M059J (cell line): ENCODE results near the gene LBP. TPM values are rescaled to one million over a fixed set of nuclear protein-coding genes. Genes with fewer than 3 reads are reported as not detected.
"Not testable (repeated sequence)": the region's sequence is repeated elsewhere in the genome, so short reads cannot be mapped to it uniquely, and the experiment has no call there.

ENCODE experiments used
- DNase-seq: peaks from one replicate; pipeline ENCODE4 v3.0.0-alpha.2; 2012; ENCODE audit warnings: low read depth
- total RNA-seq: library from RNA; depleted of rRNA; stranded (reverse); fragments of >200 nt; shearing (Covaris generic); gene quantifications from 2 replicates; pipeline ENCODE4 v1.2.3, GENCODE V29; 2014; rRNA removed

LBP gene
- total RNA-seq, 1 experiment from 2014 or later = 0.22 TPM

DNA sequence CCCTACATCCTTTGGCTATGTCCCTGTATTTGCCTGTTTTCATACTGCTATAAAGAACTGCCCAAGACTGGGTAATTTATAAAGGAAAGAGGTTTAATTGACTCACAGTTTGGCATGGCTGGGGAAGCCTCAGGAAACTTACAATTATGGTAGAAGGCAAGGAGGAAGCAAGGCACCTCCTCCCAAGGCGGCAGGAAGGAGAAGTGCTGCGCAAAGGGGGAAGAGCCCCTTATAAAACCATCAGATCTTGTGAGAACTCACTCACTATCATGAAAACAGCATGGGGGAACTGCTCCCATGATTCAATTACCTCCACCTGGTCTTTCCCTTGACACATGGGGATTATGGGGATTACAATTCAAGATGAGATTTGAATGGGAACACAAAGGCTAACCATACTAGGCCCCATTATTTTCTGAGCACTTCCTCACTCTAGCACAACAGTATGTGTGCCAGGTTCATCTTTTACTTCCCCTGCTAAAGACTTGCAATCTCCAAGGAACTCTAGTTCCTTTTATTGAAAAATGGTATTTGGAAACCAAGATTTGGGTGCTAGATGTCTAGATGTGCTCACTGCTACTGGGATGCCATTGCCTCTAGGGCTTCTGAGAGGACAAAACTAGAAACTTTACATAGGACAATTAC is 49.6 kb downstream of the LBP start:
- DNase-seq = peak; percentile 17

DNA sequence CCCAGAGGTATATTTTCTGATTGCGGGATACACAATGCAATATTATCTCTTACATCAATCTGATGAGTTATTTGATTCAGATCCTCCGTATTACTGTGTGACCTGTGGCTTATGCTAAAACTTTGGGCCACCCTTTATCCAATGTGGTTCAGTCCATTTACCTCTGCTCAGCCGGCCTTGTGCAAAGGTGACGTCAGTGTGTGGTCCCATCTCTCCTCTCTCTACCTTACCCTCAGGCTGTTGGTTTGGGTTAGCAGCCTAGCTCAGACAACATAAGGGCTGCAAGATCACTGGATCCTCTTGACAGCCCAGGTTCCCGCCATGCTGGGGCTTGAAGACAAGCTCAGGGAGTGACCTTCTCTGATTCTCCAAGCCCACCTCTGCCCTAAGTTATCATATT is 55.8 kb downstream of the LBP start:
- DNase-seq = no peak

DNA sequence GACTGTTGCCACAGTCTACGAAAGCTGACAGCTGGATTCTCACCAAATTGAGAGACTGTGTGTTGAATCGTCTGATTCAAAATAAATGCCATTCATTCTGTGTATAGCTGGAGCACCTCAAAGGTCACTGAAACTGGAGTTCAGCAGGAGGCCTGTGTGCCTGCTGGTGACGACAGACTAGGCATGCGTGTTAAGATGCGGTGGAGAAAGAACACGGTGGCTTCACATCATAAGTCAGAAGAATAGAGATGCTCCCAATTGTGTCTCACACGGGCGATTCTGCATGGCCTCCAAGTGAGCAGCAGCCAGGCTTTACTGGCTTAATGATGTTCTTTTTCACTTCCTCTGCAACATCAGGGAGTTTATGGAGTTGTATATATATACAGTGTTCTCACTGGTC is 56.5 kb downstream of the LBP start:
- no peak for DNase-seq

DNA sequence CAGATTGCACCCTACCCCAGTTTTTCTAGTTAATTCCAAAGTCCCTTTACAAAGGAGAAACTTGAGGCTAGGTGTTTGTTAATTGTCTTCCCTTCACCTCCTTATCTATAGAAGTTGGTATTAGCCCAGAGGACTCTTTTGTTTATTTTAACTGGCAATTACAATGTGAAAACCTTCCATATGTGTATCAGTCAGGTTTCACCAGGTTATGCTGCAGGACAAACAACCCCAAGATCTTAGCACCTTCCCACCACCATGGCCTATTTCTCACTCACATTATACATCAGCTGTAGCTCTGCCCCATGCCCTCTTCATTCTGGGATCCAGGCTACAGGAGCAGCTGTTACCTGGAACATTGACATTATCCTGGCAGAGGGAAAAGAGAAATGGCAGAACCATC is 57.7 kb downstream of the LBP start:
- DNase-seq = no peak

DNA sequence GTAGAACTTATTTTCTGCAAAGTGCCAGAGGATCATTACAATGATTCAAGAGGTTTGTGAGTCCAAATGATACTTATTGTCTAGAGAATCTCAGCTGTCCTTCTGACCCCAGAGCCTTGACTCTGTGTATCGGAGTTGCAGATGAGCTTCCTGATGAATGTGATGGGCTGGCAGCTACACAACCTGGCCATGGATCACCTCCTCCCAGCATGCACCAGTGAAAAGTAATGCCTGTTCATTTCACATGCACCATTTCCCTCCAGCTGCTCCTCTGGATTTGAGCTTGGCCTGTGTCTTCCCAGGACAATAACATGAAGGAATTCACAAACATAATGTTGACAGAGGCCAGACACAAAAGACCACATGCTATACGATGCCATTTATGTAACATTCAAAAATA is 58.9 kb downstream of the LBP start:
- DNase-seq = no peak

DNA sequence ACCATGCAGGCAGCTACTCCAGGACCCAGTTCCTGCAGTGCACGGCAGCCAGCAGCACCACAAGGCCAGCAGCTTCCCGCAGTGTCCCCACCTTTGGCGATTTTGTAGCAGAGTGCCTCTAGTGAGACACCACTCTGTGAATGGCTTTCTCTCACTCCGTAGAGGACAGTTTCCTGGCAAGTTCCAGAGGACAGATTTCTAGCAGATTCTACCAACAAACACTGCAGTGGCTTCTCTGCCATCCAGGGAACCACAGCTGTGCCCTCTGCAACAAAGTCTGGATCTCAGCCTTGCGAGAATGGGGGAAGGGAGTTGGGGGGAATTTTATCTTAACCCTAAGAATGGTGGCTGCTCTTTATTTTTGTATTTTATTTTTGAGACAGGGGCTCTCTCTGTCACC is 60.2 kb downstream of the LBP start:
- no peak for DNase-seq

DNA sequence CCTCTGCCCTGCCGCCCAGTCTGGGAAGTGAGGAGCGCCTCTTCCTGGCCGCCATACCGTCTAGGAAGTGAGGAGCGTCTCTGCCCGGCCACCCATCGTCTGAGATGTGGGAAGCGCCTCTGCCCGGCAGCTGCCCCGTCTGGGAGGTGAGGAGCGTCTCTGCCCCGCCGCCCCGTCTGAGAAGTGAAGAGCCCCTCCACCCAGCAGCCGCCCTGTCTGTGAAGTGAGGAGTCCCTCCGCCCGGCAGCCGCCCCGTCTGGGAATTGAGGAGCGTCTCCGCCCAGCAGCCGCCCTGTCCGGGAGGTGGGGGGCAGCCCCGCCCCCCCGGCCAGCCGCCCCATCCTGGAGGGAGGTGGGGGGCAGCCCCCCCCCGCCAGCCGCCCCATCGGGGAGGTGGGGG is 61.0 kb downstream of the LBP start:
- DNase-seq = no peak

DNA sequence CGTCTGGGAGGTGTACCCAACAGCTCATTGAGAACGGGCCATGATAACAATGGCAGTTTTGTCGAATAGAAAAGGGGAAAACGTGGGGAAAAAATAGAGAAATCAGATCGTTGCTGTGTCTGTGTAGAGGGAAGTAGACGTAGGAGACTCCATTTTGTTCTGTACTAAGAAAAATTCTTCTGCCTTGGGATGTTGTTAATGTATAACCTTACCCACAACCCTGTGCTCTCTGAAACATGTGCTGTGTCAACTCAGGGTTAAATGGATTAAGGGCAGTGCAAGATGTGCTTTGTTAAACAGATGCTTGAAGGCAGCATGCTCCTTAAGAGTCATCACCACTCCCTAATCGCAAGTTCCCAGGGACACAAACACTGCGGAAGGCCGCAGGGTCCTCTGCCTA is 61.5 kb downstream of the LBP start:
- DNase-seq = not testable (repeated sequence)

DNA sequence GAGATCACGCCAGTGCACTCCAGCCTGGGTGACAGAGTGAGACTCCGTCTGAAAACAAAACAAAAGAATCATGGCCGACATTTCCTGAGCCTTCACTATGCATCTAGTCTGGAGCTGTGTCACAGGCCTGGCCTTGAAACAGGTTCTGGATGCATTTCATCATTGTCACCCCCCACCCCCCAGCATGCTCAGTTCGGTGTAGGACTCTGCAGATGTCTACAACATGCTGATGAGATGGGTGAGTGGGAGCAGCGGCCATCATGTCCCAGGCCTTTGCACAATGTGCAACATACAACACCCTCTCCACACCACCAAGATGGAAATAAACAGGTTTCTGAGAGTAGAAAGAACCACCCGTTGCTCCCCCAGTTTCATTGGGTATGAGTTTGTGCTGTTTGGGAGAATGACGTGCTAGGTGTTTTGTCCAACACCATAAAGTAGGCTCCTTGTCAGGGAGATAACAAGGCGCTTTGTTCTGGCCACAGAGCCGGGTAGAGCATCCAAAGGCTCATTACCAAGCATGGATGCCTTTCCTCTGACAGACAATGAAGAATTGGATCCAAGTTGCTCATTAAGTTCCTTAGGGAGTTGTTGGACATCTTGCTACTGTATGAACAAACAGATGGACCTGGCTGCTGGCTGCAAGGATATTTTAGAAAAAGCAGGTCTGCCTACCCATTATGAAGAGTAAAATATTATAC is 66.7 kb downstream of the LBP start:
- no peak for DNase-seq

DNA sequence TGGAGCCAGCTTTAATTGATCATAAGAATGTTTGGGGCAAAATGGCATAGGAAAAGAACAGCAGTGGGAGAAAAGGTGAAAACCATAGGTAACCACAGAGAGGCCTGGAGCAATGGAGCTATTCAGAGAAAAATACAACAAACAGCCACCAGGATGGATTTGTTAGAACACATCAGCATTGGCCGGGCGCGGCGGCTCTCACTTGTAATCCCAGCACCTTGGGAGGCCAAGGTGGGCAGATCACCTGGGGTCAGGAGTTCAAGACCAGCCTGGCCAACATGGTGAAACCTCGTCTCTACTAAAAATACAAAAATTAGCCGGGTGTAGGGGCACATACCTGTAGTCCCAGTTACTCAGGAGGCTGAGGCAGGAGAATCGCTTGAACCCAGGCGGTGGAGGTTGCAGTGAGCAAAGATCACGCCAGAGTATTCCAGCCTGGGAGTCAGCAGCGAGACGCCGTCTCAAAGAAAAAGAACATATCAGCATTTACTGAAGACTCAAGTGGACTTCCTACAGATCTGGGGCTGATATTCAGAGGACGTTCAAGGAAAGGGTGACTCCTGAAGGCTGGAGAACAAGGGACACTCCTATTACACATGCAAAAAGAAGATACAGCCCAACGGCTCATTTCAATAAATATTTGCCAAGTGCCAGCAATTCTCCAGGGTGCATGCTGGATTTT is 68.6 kb downstream of the LBP start:
- DNase-seq = no peak

DNA sequence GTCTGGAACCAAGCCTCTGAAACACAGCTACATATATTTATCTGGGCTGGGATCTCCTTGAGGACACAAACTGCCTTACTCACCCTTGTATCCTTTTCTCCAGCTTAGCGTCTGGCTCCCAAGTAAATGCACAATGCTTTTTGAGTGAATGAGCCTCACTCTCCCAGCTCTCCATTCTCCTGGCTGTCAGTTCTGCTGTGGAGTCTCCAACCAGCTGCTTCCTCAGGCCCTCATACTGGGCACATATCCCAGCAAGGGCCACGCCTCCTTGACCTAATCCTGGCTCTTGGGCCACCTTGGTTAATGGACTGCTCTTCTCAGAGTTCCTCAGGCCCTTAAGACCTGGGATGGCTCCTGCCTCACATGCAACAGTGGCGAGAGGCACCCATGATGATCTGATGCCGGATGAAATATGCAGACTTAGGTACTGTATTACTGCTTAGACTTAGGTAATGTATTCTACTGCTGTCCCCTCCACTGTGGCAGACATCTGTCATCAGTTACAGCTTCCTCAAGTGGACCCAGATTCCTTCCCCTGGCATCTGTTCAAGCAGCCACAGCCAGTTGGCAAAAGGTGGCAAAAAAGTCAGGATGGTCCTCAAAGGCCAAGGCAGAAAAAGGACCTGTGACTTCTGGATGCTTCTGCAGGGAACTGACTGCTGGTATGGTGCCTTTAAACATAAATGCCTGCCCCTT is 72.4 kb downstream of the LBP start:
- DNase-seq = peak; percentile 70

DNA sequence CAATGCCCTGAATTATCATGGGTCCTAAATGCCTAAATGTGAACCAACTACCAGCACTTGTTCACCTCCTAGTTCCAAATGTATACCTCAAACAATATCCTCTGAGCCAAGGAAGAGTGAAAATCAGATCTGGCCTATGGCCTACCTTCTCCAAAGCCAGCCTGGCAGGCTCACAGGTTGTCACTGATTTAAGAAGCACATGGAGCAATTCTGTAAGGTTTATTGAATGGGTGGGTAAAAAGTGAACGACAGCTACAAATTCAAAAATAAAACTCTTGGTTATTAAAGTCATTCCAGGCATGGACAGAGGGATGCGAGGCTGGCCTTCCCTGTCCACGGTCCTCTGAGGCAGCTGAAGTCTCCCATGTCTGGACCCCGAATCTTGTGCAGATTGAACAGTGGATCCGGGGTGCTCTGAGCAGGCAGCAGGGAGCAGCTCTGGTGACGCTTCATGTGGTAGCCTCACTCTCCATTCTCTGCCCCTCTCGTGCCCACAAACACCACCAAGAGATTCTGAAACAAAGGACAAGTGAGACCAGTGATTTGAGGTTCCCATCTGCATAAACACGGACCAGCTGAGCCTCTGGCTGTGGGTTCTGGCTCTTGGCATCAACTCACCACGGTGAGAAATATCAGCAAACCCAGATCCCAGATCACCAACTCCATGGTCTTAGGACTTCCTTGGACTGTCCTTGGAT is 74.3 kb downstream of the LBP start:
- DNase-seq = no peak

DNA sequence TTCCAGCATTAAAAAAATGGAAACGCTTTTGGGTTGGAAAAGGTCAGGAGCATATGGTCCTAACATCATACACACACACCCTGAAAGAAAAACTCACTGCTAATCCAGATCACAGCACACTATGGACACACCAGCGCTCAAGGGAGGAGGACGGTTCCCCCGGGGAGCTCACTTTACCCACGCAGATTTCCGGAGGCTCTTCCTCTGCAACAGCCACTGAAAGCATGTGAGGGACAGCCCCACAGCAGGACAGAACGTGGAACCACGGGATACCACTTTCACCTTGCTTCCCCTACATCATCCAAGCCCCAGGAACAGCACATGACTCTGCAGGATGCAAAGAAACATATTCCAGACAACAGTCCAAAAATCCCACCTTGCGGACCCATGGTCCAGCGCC is 75.6 kb downstream of the LBP start:
- DNase-seq = no peak

DNA sequence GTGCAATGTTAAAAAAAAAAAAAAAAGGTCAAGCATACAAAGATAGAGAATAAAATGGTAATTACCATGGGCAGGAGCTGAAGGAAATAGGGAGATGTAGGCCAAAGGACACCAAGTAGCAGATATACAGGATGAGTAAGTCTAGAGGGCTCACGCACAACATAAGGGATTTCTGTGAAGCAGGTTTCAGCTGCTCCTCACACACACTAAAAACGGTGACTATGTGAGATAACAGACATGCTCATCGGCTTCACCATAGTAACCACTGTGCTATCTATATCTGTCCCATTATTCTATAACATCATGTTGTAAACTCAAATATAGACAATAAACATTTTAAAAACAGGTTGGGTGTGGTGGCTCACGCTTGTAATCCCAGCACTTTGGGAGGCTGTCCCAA is 77.3 kb downstream of the LBP start:
- no peak for DNase-seq

DNA sequence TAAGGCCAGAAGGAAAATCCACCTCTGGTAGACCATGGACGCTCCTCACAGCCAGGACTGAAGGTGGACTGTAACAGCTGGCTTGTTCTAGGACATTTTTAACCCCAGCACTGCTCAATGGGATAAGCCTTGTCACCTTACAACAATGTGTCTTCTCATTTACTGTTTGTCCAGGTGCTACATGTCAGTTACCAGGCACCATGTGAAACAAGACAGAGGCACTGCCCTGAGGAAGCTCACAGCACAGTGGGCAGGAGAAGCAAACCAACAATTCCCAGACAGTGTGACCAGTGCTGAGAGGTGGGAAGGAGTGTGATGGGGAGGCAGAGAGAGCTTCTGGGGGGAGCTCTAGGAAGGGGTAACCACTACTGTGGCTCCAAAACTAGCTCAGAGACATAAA is 78.1 kb downstream of the LBP start:
- no peak for DNase-seq

DNA sequence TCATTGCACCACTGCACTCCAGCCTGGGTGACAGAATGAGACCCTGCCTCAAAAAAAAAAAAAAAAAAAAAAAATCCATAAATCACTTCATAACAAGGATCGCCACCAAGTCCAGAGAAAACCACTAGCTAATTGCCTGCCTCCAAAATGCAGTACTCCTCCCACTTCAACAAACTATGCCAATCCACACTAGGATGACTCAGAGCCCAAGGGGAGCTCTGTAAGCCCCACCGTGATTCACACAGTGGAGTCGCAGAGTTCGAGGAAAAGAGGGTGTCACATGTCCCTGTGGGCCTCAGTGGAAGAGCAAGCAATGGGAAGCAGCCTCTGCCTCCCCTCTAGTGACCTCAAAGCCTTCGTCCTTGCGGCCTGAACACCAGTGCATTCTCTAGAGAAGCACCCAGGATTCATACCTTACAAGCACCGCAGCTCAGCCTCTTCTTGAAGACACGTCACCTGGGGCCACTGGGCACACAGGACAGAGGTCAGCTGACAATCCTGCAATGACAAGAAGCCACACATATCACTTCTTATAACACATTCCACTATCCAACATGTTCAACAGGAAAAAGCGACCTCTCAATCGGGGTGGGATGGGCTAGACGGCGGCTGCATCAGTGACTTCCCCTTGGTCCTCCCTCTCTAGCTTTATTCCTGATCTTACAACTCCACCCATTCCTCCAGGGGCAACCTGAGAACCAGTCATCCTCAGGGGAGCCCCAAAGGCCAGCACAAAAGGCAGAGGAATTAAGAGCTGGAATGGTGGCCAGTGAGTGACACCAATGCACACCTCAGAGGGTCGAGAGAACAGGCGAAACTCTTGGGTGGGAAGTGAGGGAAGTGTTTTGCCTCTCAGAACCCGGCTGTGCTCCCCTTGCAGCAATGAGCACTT is 80.0 kb downstream of the LBP start:
- peak; percentile 99 for DNase-seq

Other genes starting within 250 kb of the LBP start
- 76.6 and 108 TPM in 2 replicates for gene TGM2, start 181.2 kb upstream of the LBP start, total RNA-seq
- 1.8 and 3.8 TPM in 2 replicates for gene KIAA1755, start 85.7 kb upstream of the LBP start, total RNA-seq
- 0.91 and 1.5 TPM in 2 replicates for gene BPI, start 42.3 kb upstream of the LBP start, total RNA-seq
- gene SNHG17, start 88.8 kb downstream of the LBP start, total RNA-seq = 6.1 and 24.9 TPM in 2 replicates
- gene RALGAPB, start 126.4 kb downstream of the LBP start, total RNA-seq = 30.5 and 35.9 TPM in 2 replicates
- not detected in 2 replicates for gene ADIG, start 234.7 kb downstream of the LBP start, total RNA-seq